PC-3 (cell line): ENCODE measurements around the gene CCDC91. TPM values are rescaled to one million over a fixed set of nuclear protein-coding genes. Genes with fewer than 3 reads are reported as not detected.
"Not testable (repeated sequence)": the region's sequence is repeated elsewhere in the genome, so short reads cannot be mapped to it uniquely, and the experiment has no call there.

Source experiments
- ATAC-seq: fragments of 200-7000 bp; cut with Tn5 transposase; 2 replicates; pipeline ENCODE4 v1.9.1; 2020; ENCODE audit warnings: mild to moderate bottlenecking, moderate library complexity
- BruUV-seq: library from RNA; stranded (reverse); fragments of 400-500 nt; replicated peaks from 2 replicates; lab custom pipeline; 2021; lab: Mats Ljungman, UMichigan
- CTCF ChIA-PET: fragments of 300-600 bp; sonication (Branson Sonifier 250); formaldehyde crosslinking; loops from one replicate; lab custom pipeline; 2022; ENCODE audit warnings: antibody characterized with exemption; lab: Charles Lee
- POLR2A ChIA-PET: fragments of 300-600 bp; sonication (Branson Sonifier 250); formaldehyde crosslinking; loops from one replicate; lab custom pipeline; 2022; ENCODE audit warnings: antibody characterized with exemption; ENCODE audit not compliant: unreplicated experiment; lab: Charles Lee
- DNase-seq: peaks from one replicate; pipeline ENCODE4 v3.0.0-alpha.2; 2015
- H2AFZ ChIP-seq: fragments of 300-600 bp; sonication (generic); 2 replicates; pipeline ENCODE4 v1.6.0; 2016; ENCODE audit warnings: antibody characterized with exemption, low read length
- H3F3A ChIP-seq: fragments of 300-600 bp; sonication (generic); one replicate; pipeline ENCODE4 v1.6.0; 2017; ENCODE audit warnings: antibody characterized with exemption, low read length, control low read depth, mild to moderate bottlenecking; ENCODE audit not compliant: unreplicated experiment
- H3K27ac ChIP-seq: fragments of 300-600 bp; sonication (generic); 2 replicates; pipeline ENCODE4 v1.5.1; 2016; ENCODE audit warnings: mild to moderate bottlenecking, low read length
- H3K27me3 ChIP-seq: fragments of 300-600 bp; sonication (generic); 2 replicates; pipeline ENCODE4 v1.6.1; 2016; ENCODE audit warnings: low read length, mixed read lengths
- H3K36me3 ChIP-seq: fragments of 300-600 bp; sonication (generic); 2 replicates; pipeline ENCODE4 v1.6.1; 2016; ENCODE audit warnings: low read depth, mixed run types, low read length, mixed read lengths
- H3K4me1 ChIP-seq: fragments of 300-600 bp; sonication (generic); 2 replicates; pipeline ENCODE4 v1.5.1; 2016; ENCODE audit warnings: low read length; ENCODE audit not compliant: insufficient read depth
- H3K4me2 ChIP-seq: fragments of 300-600 bp; sonication (generic); 2 replicates; pipeline ENCODE4 v1.6.0; 2016; ENCODE audit warnings: low read length
- H3K4me3 ChIP-seq: fragments of 300-600 bp; sonication (generic); 2 replicates; pipeline ENCODE4 v1.5.1; 2016; ENCODE audit warnings: mild to moderate bottlenecking, low read length, mixed read lengths
- H3K79me2 ChIP-seq: fragments of 300-600 bp; sonication (generic); 2 replicates; pipeline ENCODE4 v1.6.1; 2017; ENCODE audit warnings: low read length, mixed read lengths
- H3K9ac ChIP-seq: fragments of 300-600 bp; sonication (generic); 2 replicates; pipeline ENCODE4 v1.6.0; 2016; ENCODE audit warnings: mild to moderate bottlenecking, low read length
- H3K9me2 ChIP-seq: fragments of 300-600 bp; sonication (generic); replicated peaks from 2 replicates; pipeline ENCODE4 v1.6.1; 2016; ENCODE audit warnings: mixed run types, low read length, mixed read lengths
- H3K9me3 ChIP-seq: fragments of 300-600 bp; sonication (generic); 2 replicates; pipeline ENCODE4 v1.6.1; 2016; ENCODE audit warnings: low read length, mixed read lengths
- H4K20me1 ChIP-seq: fragments of 300-600 bp; sonication (generic); 2 replicates; pipeline ENCODE4 v1.6.1; 2016; ENCODE audit warnings: low read length, mixed read lengths
- EZH2 ChIP-seq: fragments of 300-600 bp; sonication (generic); IDR thresholded peaks from one replicate; pipeline ENCODE4 v1.6.1; 2017; ENCODE audit warnings: antibody characterized with exemption, mild to moderate bottlenecking, low read length; ENCODE audit not compliant: unreplicated experiment
- EZH2phosphoT487 ChIP-seq: fragments of 300-600 bp; sonication (generic); IDR thresholded peaks from 2 replicates; pipeline ENCODE4 v1.6.1; 2018; ENCODE audit warnings: mild to moderate bottlenecking, antibody characterized with exemption, low read length, borderline replicate concordance
- intact Hi-C: fragments of 100-400 bp; cut with micrococcal nuclease; formaldehyde crosslinking; loops from 2 replicates; pipeline ENCODE4 v1.9.0; 2023
- total RNA-seq: library from RNA; depleted of rRNA; stranded (reverse); fragments of >200 nt; gene quantifications from 2 replicates; pipeline ENCODE4 v1.2.3, GENCODE V29; 2014
- TF ChIP-seq, protein P1 (sequence below): fragments of 300-600 bp; sonication (generic); conservative IDR thresholded peaks from 2 replicates; pipeline ENCODE4 v1.5.1; 2017; ENCODE audit warnings: antibody characterized with exemption, low read depth, mild to moderate bottlenecking, low read length

CCDC91 gene
- total RNA-seq, 1 experiment from 2014 or later = 15.7 TPM

DNA sequence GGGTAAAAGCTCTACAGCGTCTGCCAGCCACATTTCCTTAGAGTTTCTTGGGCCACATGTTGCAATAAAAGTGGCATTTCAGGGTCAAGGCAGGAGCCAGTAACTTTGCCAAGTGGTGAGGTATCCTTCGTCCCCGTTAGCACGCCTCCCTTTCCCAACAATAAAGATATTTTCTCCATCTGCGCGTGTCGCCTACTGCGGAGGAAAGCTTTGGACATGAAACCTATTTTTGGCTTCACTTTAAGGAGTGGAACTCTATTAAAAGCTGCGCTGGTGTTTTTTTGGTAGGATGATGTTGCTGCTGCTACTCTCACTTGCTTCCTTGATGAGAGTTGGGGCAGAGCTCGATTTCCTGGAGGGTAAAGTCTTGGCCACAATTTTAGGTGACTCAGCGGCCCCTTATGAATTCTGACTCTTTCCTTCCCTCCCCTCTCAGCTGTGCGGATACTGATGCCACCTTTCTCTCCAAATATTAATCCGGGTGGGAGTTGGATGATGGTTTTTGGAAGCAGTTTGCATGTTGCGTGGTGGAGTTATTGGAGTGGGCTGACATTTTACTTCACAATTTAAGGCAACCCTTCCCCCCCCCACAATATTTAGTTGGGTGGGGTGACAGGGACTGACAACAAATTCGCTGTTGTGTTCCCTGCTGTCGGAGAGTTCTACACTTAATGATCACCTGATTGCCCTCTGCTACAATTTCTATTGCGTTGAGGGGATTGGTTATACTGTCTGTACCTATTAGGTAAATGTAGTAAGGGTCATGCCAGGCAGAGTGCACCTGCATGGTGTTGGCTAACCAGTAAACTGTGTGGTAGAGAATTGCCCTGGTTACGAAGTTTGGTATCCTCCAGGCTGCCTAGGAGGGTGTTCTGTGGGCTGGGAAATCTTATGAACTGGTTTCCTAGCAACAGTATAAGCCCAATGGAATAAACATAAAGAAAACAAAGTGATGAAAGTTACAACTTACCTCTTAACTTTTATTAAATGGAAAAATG, 1.1 kb downstream of the CCDC91 start:
- H3K9me2 ChIP-seq = no peaks in the 10 kb centered on the region
- TSS peak; percentile 78 for BruUV-seq
- DNase-seq (peak; percentile 75), ATAC-seq (peak; percentile 66)
- 0 out of 2 replicates have a peak, but pooled peaks cover 4% of the 10 kb centered on the region for H3K36me3 ChIP-seq
- intact Hi-C loops = loop anchor here (5.0 to 10.0 kb wide), 4 partner anchors 193 to 423 kb away; no protein-coding TSS in a partner anchor
- TF ChIP-seq, protein P1, sequence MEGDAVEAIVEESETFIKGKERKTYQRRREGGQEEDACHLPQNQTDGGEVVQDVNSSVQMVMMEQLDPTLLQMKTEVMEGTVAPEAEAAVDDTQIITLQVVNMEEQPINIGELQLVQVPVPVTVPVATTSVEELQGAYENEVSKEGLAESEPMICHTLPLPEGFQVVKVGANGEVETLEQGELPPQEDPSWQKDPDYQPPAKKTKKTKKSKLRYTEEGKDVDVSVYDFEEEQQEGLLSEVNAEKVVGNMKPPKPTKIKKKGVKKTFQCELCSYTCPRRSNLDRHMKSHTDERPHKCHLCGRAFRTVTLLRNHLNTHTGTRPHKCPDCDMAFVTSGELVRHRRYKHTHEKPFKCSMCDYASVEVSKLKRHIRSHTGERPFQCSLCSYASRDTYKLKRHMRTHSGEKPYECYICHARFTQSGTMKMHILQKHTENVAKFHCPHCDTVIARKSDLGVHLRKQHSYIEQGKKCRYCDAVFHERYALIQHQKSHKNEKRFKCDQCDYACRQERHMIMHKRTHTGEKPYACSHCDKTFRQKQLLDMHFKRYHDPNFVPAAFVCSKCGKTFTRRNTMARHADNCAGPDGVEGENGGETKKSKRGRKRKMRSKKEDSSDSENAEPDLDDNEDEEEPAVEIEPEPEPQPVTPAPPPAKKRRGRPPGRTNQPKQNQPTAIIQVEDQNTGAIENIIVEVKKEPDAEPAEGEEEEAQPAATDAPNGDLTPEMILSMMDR = no peak
- TF ChIP-seq EZH2phosphoT487 (no peak), EZH2 (no peak)
- H3K9me3 ChIP-seq = 0 out of 2 replicates have a peak, but pooled peaks cover 7% of the 10 kb centered on the region
- no peaks in the 10 kb centered on the region for H3F3A ChIP-seq
- H3K4me1 ChIP-seq = peaks cover 19% of the 10 kb centered on the region
- ChIA-PET CTCF (interaction anchor here (0.5 to 0.7 kb wide), 3 partner anchors 20 to 773 kb away, joined by 3 to 6 read pairs (median 3); no protein-coding TSS in a partner anchor), POLR2A (interaction anchor here (0.6 to 1.1 kb wide), 5 partner anchors 61 to 481 kb away, joined by 3 to 10 read pairs (median 5); no protein-coding TSS in a partner anchor)
- no peaks in the 10 kb centered on the region for H3K27me3 ChIP-seq
- peak overlapping the region; percentile 83 for H2AFZ ChIP-seq
- peak overlapping the region; percentile 76 for H3K4me3 ChIP-seq
- H3K79me2 ChIP-seq = peaks cover 44% of the 10 kb centered on the region
- H4K20me1 ChIP-seq = no peaks in the 10 kb centered on the region
- peak overlapping the region; percentile 88 for H3K27ac ChIP-seq
- H3K9ac ChIP-seq = peak overlapping the region; percentile 91
- peak overlapping the region; percentile 84 for H3K4me2 ChIP-seq

DNA sequence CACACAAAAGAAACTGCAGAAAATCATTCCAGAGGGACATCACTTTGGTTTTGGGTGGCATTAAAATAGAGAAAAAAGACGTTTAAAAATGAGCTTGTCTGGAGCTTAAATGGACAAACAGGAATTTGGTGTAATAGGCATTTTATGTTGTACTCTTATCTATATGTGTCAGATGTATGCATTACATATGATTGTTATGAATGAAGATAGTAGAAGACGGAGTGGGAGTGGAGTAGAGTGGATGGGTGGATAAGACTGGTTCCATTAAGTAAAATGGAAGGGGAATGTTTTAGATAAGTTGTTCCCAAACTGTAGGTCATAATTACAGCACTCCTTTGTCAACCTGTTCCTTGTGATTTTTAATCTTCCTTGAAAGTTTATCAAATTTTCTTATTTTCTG, 1.9 kb downstream of the CCDC91 start:
- ChIA-PET CTCF (no interaction called here), POLR2A (interaction anchor here (0.6 kb wide), 1 partner anchor 622 kb away, joined by 3 read pairs; no protein-coding TSS in a partner anchor)
- no peaks in the 10 kb centered on the region for H3K9me2 ChIP-seq
- DNase-seq (no peak), ATAC-seq (no peak)
- no peaks in the 10 kb centered on the region for H4K20me1 ChIP-seq
- no peak overlapping the region for H3K27ac ChIP-seq
- H2AFZ ChIP-seq = no peak overlapping the region
- 0 out of 2 replicates have a peak, but pooled peaks cover 4% of the 10 kb centered on the region for H3K36me3 ChIP-seq
- peaks cover 19% of the 10 kb centered on the region for H3K4me1 ChIP-seq
- no peaks in the 10 kb centered on the region for H3K27me3 ChIP-seq
- H3F3A ChIP-seq = no peaks in the 10 kb centered on the region
- BruUV-seq = no TSS peak
- peaks cover 49% of the 10 kb centered on the region for H3K79me2 ChIP-seq
- TF ChIP-seq EZH2phosphoT487 (no peak), EZH2 (no peak)
- TF ChIP-seq, protein P1 = no peak
- H3K9ac ChIP-seq = no peak overlapping the region
- H3K9me3 ChIP-seq = 0 out of 2 replicates have a peak, but pooled peaks cover 7% of the 10 kb centered on the region
- intact Hi-C loops = loop anchor here (5.0 to 10.0 kb wide), 4 partner anchors 193 to 423 kb away; no protein-coding TSS in a partner anchor
- peak overlapping the region; percentile 84 for H3K4me2 ChIP-seq
- H3K4me3 ChIP-seq = peak overlapping the region; percentile 76; the same call in 1 of the 2 replicates

DNA sequence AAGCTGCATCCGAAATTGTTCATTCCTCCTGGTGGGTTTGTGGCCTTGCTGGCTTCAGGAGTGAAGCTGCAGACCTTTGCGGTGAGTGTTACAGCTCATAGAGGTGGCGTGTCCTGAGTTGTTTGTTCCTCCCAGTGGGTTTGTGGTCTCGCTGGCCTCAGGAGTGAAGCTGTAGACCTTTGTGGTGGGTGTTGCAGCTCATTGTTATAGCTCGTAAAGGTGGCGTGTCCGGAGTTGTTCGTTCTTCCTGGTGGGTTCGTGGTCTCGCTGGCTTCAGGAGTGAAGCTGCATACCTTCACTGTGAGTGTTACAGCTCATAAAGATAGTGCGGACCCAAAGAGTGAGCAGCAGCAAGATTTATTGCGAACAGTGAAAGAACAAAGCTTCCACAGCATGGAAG, 4.4 kb downstream of the CCDC91 start:
- CTCF ChIA-PET, H3K9me2 ChIP-seq, H2AFZ ChIP-seq, ATAC-seq, DNase-seq, H3F3A ChIP-seq, H3K27me3 ChIP-seq, H3K36me3 ChIP-seq, H3K27ac ChIP-seq, BruUV-seq, H3K9me3 ChIP-seq, H3K4me2 ChIP-seq, H3K4me3 ChIP-seq, H3K9ac ChIP-seq, H4K20me1 ChIP-seq: not testable (repeated sequence)
- POLR2A ChIA-PET = interaction anchor here (0.6 kb wide), 1 partner anchor 63 kb away, joined by 5 read pairs; no protein-coding TSS in a partner anchor
- intact Hi-C loops = loop anchor here (5.0 to 10.0 kb wide), 4 partner anchors 190 to 420 kb away; no protein-coding TSS in a partner anchor
- Histone ChIP-seq H3K79me2 (peaks cover 52% of the 10 kb centered on the region), H3K4me1 (peaks cover 19% of the 10 kb centered on the region)

DNA sequence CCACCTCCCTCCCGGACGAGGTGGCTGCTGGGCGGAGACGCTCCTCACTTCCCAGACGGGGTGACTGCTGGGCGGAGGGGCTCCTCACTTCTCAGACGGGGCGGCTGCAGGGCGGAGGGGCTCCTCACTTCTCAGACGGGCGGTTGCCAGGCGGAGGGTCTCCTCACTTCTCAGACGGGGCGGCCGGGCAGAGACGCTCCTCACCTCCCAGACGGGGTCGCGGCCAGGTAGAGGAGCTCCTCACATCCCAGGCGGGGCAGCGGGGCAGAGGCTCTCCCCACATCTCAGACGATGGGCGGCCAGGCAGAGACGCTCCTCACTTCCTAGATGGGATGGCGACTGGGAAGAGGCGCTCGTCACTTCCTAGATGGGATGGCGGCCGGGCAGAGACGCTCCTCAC, 10.9 kb downstream of the CCDC91 start:
- H3K4me1 ChIP-seq, H3K4me2 ChIP-seq, H3K4me3 ChIP-seq, BruUV-seq, DNase-seq, H3K27ac ChIP-seq, H4K20me1 ChIP-seq, ATAC-seq, POLR2A ChIA-PET, H3F3A ChIP-seq, H3K9me2 ChIP-seq, H3K36me3 ChIP-seq, H3K27me3 ChIP-seq, H3K9me3 ChIP-seq, H2AFZ ChIP-seq, H3K9ac ChIP-seq, CTCF ChIA-PET, intact Hi-C loops: not testable (repeated sequence)
- peaks cover 21% of the 10 kb centered on the region for H3K79me2 ChIP-seq
